HepG2 (cell line): ENCODE data around the gene HOXA6. TPM values are rescaled to one million over a fixed set of nuclear protein-coding genes. Genes with fewer than 3 reads are reported as not detected.

Source experiments
- KLF15 ChIP-seq: sonication (generic); formaldehyde crosslinking; IDR thresholded peaks from 2 replicates; pipeline ENCODE4 v1.8.1; 2023; ENCODE audit warnings: borderline replicate concordance, mild to moderate bottlenecking, inconsistent platforms, missing genetic modification reagents, mixed read lengths
- MAFF ChIP-seq: IDR thresholded peaks from 2 replicates; pipeline ENCODE4 v1.6.1; 2011; ENCODE audit warnings: low read depth, low read length, improper control_type of control experiment
- PRDM10 ChIP-seq: sonication (generic); formaldehyde crosslinking; IDR thresholded peaks from 2 replicates; pipeline ENCODE4 v1.4.0; 2020; ENCODE audit warnings: low read depth, missing genetic modification reagents
- PTBP1 ChIP-seq: fragments of 200-400 bp; formaldehyde crosslinking; IDR thresholded peaks from 2 replicates; pipeline ENCODE4 v1.6.1; 2018; ENCODE audit warnings: low read length, low read depth; ENCODE audit not compliant: poor library complexity, severe bottlenecking
- SNAPC5 ChIP-seq: sonication (generic); formaldehyde crosslinking; IDR thresholded peaks from 2 replicates; pipeline ENCODE4 v1.8.1; 2023; ENCODE audit warnings: mild to moderate bottlenecking, missing genetic modification reagents, borderline replicate concordance
- SSRP1 ChIP-seq: IDR thresholded peaks from 2 replicates; pipeline ENCODE4 v1.6.1; 2016; ENCODE audit warnings: control low read depth
- TBX3 ChIP-seq: fragments of 450-650 bp; IDR thresholded peaks from 2 replicates; pipeline ENCODE4 v1.6.1; 2017; ENCODE audit warnings: antibody characterized with exemption, mild to moderate bottlenecking, inconsistent platforms, borderline replicate concordance
- ZNF414 ChIP-seq: sonication (generic); formaldehyde crosslinking; IDR thresholded peaks from 2 replicates; pipeline ENCODE4 v1.5.0; 2020; ENCODE audit warnings: missing genetic modification reagents
- ZNF574 ChIP-seq: sonication (generic); formaldehyde crosslinking; IDR thresholded peaks from 2 replicates; pipeline ENCODE4 v1.4.0; 2020; ENCODE audit warnings: missing genetic modification reagents
- ZNF724P ChIP-seq: sonication (generic); formaldehyde crosslinking; IDR thresholded peaks from 2 replicates; pipeline ENCODE4 v1.8.0; 2022; ENCODE audit warnings: missing genetic modification reagents, borderline replicate concordance
- ZNF776 ChIP-seq: sonication (generic); formaldehyde crosslinking; IDR thresholded peaks from 2 replicates; pipeline ENCODE4 v1.4.0; 2020; ENCODE audit warnings: mild to moderate bottlenecking, missing genetic modification reagents
- ZZZ3 ChIP-seq: sonication (generic); formaldehyde crosslinking; IDR thresholded peaks from 2 replicates; pipeline ENCODE4 v1.4.0; 2020; ENCODE audit warnings: missing genetic modification reagents, mild to moderate bottlenecking, borderline replicate concordance
- polyA plus RNA-seq, 8 experiments: library from polyadenylated mRNA; depleted of rRNA in 3 of 8; stranded (reverse) in 7 of 8; unstranded in 1 of 8; fragments of >200 nt; fragmentation: Illumina TruSeq in 4 of 8; extraction: Trizol in 4 of 8; gene quantifications; 2 replicates each; pipeline versions ENCODE4 v1.2.1 to v1.2.3, GENCODE V29; 2011 to 2016; ENCODE audit warnings: low read depth in 4 of 8, missing spikeins in 1 of 8, mixed read lengths in 1 of 8; ENCODE audit not compliant: insufficient read depth in 1 of 8
- total RNA-seq, 5 experiments: library from RNA; depleted of rRNA; stranded (reverse); fragments of >200 nt; fragmentation: Illumina TruSeq; extraction: Trizol; gene quantifications; 2 replicates each; pipeline ENCODE4 v1.2.3, GENCODE V29; 2016; ENCODE audit warnings: low read depth in 1 of 5
- TF ChIP-seq, protein P1 (sequence below): conservative IDR thresholded peaks from 2 replicates; pipeline ENCODE4 v1.6.1; 2018; ENCODE audit warnings: missing genetic modification reagents
- TF ChIP-seq, protein P2 (sequence below): sonication (generic); formaldehyde crosslinking; IDR thresholded peaks from 2 replicates; pipeline ENCODE4 v1.4.0; 2020; ENCODE audit warnings: mild to moderate bottlenecking, missing genetic modification reagents

The HOXA6 gene
- total and polyA plus RNA-seq, 2 of the 13 experiments (the other 11 are each of a cell fraction or from before 2014, with no cell fraction given) = 1.3 to 1.5 TPM

DNA sequence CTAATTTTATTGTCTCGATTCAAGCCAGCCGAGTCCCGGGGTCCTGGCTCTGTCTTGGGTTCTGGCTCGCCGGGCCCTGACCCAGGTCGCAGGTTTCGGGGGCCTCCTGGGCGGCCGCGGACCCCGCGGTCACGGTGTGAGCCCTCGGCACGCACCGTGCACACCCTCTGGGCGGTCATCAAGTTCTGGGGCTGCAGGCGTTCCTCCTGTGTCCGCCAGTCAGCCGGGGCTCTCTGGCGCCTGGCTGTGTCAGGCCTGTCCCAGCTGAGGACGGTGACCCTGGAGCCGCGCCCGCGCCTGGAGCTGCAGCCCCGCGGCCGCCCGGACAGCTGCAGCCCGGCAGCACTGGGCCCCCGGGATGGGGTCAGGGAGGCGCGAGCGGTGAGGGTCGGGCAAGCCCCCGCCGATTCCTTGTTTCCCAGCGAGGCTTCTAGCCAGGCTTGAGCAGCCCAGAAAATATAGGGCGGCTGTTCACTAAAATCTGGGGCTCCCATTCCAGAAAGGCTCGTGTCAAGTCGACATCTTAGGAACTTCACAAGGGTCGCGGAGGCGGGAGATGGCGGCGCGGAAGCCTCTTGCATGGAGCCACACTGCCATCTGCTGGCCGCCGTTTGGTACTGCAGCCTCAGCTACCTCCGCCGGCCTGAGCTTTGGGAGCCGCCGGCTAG is 13.1 kb upstream of the HOXA6 start (continued):
- no peak for TF ChIP-seq KLF15 (CRISPR knock-in tag)
- TF ChIP-seq ZNF574 (CRISPR knock-in tag) = no peak; the same call in 1 of the 2 replicates
- TF ChIP-seq ZNF776 = peak; percentile 88
- no peak; the same call in 1 of the 2 replicates for TF ChIP-seq ZNF724P (CRISPR knock-in tag)
- TF ChIP-seq PTBP1 = no peak
- 0 out of 2 replicates have a peak, but pooled peaks have one; percentile 36 for TF ChIP-seq ZNF414
- TF ChIP-seq PRDM10 (CRISPR knock-in tag) = no peak
- no peak for TF ChIP-seq SSRP1
- TF ChIP-seq, protein P1, sequence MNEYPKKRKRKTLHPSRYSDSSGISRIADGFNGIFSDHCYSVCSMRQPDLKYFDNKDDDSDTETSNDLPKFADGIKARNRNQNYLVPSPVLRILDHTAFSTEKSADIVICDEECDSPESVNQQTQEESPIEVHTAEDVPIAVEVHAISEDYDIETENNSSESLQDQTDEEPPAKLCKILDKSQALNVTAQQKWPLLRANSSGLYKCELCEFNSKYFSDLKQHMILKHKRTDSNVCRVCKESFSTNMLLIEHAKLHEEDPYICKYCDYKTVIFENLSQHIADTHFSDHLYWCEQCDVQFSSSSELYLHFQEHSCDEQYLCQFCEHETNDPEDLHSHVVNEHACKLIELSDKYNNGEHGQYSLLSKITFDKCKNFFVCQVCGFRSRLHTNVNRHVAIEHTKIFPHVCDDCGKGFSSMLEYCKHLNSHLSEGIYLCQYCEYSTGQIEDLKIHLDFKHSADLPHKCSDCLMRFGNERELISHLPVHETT = no peak; the same call in 1 of the 2 replicates
- no peak for TF ChIP-seq TBX3
- TF ChIP-seq ZZZ3 = no peak
- TF ChIP-seq, protein P2, sequence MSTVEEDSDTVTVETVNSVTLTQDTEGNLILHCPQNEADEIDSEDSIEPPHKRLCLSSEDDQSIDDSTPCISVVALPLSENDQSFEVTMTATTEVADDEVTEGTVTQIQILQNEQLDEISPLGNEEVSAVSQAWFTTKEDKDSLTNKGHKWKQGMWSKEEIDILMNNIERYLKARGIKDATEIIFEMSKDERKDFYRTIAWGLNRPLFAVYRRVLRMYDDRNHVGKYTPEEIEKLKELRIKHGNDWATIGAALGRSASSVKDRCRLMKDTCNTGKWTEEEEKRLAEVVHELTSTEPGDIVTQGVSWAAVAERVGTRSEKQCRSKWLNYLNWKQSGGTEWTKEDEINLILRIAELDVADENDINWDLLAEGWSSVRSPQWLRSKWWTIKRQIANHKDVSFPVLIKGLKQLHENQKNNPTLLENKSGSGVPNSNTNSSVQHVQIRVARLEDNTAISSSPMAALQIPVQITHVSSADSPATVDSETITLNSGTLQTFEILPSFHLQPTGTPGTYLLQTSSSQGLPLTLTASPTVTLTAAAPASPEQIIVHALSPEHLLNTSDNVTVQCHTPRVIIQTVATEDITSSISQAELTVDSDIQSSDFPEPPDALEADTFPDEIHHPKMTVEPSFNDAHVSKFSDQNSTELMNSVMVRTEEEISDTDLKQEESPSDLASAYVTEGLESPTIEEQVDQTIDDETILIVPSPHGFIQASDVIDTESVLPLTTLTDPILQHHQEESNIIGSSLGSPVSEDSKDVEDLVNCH (CRISPR knock-in tag) = no peak
- TF ChIP-seq MAFF = no peak
- TF ChIP-seq SNAPC5 (CRISPR knock-in tag) = no peak
